Measurements from ENCODE around the gene FBXO47.
"Not testable (repeated sequence)": the region's sequence is repeated elsewhere in the genome, so short reads cannot be mapped to it uniquely, and the experiment has no call there.

Gene FBXO47

DNA sequence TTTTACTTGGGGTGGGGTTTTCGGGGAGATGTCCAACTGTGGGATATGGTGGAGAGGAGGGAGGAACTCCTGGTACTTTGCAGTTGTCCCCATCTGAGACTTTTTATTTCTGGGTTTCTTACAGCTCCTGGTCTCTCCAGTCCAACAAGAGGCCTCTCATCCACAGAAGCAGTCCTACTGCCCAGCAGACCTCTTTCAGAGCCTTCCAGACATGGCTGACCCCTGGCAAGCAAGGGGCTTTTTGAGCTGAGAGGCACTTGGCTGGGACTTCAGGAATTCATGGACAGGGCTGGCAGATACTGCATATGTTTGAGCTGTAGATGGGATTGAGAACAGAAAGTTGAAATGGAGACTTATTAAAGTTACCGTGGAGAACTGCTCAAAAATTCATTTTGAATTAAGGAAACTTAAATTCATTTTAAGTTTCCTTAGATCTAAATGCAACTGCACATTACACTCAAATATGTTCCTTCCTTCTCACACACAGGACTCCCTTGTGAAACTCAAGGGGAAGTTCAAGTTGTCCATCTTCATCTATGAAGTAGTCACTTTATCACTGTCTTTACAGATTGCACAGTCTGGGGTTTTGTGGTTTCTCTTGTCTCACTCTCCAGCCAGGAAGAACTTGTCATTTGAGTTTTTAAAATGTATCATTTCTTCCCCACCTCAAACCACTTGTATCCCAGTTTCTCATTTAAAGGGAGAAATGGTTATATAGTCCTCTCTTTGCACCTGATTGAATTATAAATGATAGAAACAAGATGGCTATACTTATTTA lies 40.7 kb downstream of the FBXO47 start:
- in situ Hi-C loops (cut with HindIII; ENCODE audit: low sequenced_read_pairs) = no loop called here

DNA sequence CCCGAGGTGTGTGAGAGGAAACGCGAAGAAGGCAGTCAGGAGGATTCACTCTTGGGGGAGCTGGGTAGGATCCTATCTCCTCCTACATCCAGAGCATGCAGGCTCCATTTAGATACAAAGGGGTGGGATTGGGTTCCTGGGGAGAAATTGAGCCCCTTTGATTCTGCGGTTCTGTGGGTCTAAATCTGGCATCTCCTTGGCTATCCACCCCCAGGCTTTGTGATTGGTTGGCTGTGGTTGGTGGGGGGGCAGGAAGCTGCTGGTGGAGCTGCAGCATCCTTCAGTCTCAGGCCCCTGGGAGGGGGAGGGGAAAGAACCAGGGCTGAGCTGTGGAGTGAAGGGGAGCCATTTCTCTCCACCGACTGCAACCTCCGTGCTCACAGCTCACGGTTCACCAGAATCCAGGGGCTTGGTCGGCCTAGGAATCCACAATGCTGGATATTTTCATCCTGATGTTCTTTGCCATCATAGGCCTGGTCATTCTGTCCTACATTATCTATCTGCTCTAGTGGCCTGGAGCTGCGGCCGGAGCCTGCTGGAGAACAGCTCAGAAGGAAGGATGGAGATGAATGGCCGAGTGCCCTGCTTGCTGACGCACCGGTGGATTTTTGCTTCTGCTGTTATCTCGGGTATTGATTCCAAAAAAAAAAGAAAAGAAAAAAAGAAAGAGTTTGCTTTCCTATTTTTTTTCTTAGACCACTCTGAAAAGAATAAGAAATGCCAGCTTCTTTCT lies 41.8 kb downstream of the FBXO47 start, which contains the start of gene LASP1NB:
TSS of gene LASP1NB (plus strand) at position 352 of the 733 bp plus-strand sequence.
- in situ Hi-C loops (cut with HindIII; ENCODE audit: low sequenced_read_pairs) = no loop called here

DNA sequence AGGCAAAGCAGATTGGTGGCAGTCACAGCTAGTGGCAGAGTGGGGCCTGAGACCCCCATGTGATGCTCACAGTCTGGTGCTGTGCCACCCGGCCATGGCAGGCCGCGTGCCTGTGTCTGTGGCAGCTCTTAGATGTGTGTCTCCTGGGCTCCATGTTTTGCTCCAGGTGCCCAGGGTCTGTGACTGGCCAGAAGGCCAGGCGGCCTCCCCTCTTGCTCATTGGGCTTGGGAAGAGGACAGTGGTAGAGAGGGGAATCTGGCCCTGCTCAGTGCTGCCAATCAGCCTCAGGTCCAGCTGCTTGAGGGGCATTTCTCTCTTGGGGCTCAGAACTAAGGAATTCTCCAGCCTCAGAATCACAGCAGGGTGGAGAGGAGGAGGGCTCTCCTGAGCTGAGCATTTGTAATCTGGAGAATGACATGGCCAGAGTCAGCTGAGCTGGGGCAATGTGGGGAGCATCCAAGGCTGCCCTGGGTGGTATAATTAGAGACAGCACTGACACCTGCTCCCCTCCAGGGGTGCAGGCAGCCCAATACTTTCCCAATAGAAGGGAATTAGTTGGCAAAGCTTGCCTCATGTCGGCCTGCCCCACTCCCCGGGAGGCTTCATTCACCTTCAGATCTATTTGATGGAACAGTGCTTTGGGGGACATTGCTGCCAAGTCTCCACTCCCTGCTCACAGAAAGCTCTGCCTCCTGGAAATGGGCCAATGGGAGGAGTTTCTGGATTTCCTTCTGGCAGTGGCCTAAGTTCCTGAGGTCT lies 44.5 kb downstream of the FBXO47 start:
- in situ Hi-C loops (cut with HindIII; ENCODE audit: low sequenced_read_pairs) = no loop called here

DNA sequence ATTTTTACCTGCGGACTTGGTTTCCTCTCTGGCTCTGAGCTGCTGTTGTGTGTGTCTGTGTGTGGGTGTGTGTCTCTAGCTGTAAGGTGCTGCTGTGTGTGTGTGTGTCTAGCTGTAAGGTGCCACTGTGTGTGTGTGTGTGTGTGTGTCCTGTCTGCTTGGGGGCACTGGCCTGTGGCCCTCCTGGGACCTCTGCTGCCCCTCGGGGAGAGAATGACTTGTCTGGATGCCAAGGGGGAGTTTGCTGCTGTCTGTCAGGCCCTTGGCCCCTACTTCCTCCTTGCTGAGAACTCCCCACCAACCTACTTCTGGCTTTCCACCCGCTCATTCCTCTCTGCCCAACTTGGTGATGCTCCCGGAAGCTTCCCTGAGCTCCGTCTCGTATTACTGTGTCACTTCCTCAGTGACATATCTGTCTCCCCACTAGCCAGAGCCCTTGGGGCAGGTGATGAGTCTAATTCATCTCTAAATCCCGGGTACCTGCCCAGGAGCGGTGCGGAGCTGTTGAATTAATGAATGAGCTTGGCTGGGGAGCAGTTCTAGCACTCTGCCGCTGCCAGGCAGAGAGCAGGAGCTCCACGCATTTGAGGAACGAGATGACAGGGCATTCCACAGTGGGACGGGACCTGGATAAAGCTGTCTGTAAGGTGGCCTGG lies 45.3 kb downstream of the FBXO47 start:
- in situ Hi-C loops (cut with HindIII; ENCODE audit: low sequenced_read_pairs) = no loop called here

DNA sequence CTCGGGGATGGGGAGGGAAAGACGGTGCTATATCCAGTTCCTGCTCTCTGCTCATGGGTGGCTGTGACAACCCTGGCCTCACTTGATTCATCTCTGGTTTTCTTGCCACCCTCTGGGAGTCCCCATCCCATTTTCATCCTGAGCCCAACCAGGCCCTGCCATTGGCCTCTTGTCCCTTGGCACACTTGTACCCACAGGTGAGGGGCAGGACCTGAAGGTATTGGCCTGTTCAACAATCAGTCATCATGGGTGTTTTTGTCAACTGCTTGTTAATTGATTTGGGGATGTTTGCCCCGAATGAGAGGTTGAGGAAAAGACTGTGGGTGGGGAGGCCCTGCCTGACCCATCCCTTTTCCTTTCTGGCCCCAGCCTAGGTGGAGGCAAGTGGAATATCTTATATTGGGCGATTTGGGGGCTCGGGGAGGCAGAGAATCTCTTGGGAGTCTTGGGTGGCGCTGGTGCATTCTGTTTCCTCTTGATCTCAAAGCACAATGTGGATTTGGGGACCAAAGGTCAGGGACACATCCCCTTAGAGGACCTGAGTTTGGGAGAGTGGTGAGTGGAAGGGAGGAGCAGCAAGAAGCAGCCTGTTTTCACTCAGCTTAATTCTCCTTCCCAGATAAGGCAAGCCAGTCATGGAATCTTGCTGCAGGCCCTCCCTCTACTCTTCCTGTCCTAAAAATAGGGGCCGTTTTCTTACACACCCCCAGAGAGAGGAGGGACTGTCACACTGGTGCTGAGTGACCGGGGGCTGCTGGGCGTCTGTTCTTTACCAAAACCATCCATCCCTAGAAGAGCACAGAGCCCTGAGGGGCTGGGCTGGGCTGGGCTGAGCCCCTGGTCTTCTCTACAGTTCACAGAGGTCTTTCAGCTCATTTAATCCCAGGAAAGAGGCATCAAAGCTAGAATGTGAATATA lies 46.6 kb downstream of the FBXO47 start:
- in situ Hi-C loops (cut with HindIII; ENCODE audit: low sequenced_read_pairs) = no loop called here

DNA sequence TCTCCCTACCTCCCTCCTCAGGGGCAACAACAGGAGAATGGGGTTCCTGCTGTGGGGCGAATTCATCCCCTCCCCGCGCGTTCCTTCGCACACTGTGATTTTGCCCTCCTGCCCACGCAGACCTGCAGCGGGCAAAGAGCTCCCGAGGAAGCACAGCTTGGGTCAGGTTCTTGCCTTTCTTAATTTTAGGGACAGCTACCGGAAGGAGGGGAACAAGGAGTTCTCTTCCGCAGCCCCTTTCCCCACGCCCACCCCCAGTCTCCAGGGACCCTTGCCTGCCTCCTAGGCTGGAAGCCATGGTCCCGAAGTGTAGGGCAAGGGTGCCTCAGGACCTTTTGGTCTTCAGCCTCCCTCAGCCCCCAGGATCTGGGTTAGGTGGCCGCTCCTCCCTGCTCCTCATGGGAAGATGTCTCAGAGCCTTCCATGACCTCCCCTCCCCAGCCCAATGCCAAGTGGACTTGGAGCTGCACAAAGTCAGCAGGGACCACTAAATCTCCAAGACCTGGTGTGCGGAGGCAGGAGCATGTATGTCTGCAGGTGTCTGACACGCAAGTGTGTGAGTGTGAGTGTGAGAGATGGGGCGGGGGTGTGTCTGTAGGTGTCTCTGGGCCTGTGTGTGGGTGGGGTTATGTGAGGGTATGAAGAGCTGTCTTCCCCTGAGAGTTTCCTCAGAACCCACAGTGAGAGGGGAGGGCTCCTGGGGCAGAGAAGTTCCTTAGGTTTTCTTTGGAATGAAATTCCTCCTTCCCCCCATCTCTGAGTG lies 47.7 kb downstream of the FBXO47 start:
- in situ Hi-C loops (cut with HindIII; ENCODE audit: low sequenced_read_pairs) = no loop called here

DNA sequence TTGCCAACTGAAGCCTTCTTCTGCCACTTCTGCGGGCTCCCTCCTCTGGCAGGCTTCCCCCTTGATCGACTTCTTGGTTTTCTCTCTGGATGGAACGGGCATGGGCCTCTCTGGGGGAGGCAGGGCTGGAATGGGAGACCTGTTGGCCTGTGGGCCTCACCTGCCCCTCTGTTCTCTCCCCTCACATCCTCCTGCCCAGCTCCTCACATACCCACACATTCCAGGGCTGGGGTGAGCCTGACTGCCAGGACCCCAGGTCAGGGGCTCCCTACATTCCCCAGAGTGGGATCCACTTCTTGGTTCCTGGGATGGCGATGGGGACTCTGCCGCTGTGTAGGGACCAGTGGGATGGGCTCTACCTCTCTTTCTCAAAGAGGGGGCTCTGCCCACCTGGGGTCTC lies 48.3 kb downstream of the FBXO47 start:
- in situ Hi-C loops (cut with HindIII; ENCODE audit: low sequenced_read_pairs) = no loop called here

DNA sequence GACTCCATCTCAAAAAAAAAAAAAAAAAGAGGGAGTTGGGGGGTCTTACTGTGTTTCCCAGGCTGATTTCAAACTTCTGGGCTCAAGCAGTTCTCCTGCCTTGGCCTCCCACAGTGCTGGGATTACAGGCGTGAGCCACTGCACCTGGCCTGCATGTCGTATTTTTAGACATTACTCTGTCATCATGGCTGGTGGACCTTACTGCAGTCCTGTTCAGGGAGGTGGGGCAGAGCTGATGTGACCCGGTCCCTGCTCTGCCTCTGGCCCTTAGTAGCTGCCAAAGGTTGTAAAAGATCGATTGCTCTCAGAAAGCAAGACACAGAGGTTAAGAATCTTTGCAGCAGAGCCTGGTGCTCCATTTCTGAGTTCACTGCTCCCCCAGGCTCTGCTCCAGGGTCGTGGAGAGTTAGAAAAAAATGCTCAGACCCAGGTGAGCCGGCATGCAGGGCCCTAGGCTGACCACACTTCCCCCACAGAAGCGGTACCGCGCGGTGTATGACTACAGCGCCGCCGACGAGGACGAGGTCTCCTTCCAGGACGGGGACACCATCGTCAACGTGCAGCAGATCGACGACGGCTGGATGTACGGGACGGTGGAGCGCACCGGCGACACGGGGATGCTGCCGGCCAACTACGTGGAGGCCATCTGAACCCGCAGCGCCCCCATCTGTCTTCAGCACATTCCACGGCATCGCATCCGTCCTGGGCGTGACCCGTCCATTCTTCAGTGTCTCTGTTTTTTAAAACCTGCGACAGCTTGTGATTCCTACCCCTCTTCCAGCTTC lies 48.9 kb downstream of the FBXO47 start:
- in situ Hi-C loops (cut with HindIII; ENCODE audit: low sequenced_read_pairs) = no loop called here

DNA sequence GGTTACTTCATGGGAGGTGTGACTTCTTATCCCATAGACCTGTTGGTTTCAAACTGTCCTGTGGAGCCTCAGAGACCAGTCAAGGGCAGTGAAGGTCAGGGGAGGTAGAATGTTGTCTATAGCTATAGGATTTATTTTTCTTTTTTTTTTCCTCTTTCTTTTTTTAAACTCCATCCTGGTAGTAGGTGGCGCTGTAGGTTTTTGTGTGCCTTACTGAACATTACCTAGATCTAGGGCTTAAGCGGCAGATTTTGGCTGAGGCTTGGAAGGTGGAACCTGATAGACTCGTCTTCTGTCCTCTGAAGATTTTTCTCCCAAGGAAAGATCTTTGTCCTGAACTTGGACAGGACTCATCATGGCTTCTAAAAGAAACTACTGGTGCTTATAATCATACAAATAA lies 49.9 kb downstream of the FBXO47 start:
- in situ Hi-C loops (cut with HindIII; ENCODE audit: low sequenced_read_pairs) = no loop called here

DNA sequence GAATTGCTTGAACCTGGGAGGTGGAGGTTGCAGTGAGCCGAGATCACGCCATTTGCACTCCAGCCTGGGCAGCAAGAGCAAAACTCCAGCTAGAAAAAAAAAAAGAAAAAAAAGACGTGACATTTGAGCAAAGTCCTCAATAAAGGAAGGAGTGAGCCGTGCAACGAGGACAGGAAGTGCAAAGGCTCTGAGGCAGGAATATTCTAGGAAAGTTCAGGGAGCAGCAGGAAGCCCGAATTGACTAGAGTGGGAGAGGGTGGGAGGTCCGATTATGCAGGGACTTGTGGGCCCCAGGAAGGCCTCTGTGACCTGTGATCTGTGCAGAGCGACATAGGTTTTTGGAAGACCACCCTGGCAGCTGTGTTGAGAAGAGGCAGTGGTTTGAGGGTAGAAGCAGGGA lies 50.4 kb downstream of the FBXO47 start:
- in situ Hi-C loops (cut with HindIII; ENCODE audit: low sequenced_read_pairs) = no loop called here

DNA sequence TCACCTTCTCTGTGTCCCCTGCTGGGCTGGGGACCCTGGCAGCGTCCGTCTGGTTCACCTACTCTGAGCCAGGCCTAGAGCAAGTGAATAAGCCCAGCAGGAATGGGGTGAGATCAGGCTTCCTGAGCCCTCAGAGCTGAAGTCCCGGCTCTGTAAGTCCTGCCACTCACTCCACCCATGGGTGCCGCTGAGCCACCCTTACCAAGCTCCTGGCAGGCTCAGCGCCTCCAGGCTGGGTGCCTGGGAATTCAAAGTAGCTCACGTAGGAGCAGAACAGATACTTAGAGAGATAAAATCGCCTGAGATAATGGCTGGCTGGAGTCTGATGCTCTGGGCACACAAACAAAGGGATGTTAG lies 51.6 kb downstream of the FBXO47 start:
- in situ Hi-C loops (cut with HindIII; ENCODE audit: low sequenced_read_pairs) = no loop called here

DNA sequence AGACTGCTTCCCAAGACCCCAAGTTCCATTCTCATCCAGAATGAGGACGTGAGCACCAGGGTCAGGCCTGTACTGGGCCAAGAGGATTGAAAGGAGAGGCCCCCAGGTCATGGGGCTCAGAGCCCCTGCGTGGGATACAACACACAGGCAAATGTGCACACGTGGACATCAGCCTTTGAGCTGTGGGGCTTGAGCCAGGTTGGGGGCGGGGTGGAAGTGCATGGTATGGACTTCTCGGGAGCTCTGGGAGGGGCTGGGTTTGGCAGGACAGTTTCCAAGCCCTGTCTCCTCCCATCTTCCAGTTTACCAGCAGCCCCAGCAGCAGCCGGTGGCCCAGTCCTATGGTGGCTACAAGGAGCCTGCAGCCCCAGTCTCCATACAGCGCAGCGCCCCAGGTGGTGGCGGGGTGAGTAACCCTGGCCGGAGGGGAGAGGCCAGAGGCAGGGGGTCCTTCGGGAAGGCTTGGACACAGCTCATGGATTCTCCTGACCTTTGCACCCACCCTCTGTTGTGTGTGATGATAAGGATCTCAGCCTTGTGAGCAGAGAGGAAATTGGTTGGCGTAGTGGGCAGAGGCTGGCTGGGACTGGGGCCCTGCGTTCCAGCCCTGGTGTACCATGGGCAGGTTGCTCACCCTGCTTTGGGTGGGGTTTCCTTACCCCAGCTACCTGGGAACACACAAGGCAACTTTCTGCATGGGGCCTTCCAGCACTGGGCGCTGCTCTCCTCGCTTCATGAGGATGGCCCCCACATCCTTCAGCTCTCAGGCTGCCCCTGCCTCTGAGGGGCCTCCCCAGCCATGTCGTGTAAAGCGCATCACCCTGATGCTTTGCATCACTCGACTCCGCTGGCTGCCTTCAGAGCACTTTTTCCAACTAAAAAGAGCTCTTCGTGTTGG lies 52.2 kb downstream of the FBXO47 start:
- in situ Hi-C loops (cut with HindIII; ENCODE audit: low sequenced_read_pairs) = no loop called here

DNA sequence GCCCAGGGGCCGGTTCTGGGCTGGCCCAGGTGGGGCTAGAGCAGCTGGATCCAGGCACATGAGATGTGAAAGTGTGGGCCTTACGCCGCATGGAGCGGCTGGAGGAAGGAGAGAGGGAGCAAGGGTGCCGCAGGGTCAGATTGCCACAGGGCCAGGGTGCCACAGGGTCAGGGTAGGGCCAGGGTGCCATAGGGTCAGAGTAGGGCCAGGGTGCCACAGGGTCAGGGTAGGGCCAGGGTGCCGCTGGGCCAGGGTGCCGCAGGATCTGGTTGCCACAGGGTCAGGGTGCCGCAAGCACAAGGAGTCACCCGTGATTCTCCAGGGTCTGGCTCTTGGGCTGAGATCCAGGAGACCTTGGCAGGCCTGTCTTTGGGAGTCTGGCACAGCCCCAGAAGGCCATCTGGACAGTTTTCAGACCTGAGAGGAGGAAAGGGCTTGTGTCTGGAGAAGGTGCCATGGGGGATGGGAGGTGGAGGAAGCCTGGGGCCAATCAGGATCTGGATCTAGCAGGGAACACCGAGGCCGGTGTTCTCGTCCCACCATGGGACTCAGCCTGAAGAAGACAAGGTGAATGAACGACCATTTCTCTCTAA lies 54.9 kb downstream of the FBXO47 start:
- in situ Hi-C loops (cut with HindIII; ENCODE audit: low sequenced_read_pairs) = no loop called here

DNA sequence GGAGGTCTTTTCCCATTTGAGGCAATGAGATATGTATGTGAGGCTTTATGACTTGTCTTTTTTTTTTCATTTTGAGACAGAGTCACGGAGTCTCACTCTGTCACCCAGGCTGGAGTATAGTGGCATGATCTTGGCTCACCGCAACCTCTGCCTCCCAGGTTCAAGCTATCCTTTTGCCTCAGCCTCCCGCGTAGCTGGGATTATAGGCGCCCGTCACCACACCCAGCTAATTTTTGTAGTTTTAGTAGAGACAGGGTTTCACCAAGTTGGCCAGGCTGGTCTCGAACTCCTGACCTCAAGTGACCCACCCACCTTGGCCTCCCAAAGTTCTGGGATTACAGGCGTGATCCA lies 55.5 kb downstream of the FBXO47 start:
- in situ Hi-C loops (cut with HindIII; ENCODE audit: low sequenced_read_pairs) = not testable (repeated sequence)

DNA sequence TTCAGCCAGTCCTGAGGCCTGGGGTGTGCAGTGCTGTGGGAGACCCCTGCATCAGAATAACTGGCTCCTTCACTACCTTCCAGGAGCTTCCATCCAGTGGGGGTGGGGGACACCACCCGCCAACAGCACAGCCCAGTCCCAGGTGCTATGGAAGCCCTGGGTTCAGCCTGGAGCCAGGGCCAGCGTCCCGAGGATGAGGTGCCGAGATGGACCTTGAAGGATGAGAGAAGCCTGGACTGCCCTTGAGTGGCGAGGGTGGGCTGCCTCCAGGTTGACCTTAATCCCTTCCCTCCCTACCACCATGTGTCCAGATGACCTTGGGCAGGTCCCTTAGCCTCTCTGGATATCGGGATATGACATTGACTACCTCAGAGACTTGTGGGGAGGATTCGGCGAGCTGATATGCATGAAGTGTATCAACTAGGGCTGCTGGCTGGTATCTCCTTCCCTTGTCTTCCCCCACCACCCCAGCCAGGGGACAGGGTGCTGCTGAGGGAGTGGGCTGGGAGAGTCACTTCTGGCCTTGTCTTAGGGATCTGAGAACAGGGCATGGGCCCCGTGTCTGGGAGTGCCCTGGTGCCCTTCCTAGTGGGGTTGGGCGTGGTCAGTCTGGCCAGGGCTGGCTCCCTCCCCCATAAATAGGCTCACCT lies 56.0 kb downstream of the FBXO47 start:
- in situ Hi-C loops (cut with HindIII; ENCODE audit: low sequenced_read_pairs) = no loop called here

DNA sequence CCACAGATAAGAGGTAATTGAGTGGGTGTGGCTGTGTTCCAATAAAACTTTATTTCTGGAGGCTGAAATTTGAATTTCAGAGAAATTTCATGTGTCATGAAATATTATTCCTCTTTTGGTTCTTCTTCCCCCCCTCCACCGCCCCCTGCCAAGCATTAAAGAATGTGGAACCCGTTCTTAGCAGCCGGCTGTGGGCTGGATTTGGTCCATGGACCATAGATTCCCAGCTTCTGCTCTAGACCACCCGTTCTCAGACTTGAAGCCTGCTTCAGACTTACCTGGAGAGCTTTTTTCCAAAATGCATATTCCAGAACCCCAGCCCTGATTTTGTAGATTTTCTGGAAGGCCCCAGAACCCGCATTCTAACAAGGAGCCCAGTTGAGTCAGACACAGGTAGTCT lies 56.9 kb downstream of the FBXO47 start:
- in situ Hi-C loops (cut with HindIII; ENCODE audit: low sequenced_read_pairs) = no loop called here

DNA sequence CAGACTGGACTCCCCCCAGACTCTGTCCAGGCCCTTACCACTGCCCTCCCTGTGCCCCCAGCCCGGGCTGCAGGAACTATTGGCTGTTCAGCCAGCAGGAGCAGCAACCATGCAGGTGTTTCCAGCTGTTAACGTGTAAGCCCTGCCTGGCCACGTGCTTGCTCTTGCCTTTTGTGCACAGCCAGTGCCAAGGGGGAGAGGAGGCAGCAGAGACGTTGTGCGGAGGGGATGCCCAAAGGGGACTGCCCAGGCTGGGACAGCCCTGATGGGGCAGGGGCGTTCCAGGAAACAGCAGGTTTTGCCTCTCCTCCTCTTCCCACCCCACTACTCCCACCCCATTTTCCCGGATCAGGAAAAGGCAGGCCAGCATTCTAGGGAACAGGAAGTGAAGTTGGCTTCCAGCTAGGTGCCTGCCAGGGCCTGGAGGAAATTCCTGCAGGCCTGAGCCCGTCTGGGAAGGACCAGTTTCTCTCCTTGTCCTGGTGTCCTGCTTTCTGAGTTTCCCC lies 58.5 kb downstream of the FBXO47 start:
- in situ Hi-C loops (cut with HindIII; ENCODE audit: low sequenced_read_pairs) = no loop called here
